Nephron progenitor cell (in vitro differentiated cells): ENCODE measurements around the gene RBMS2.

Source experiments
- DNase-seq: peaks from one replicate; pipeline ENCODE4 v3.0.0; 2021
- H3K27ac Mint-ChIP-seq: 2 replicates; pipeline ENCODE4 v1.8.0; 2021; ENCODE audit warnings: mild to moderate bottlenecking, moderate library complexity, mixed read lengths
- H3K27me3 Mint-ChIP-seq: 2 replicates; pipeline ENCODE4 v1.8.0; 2021; ENCODE audit warnings: mild to moderate bottlenecking, low read depth, mixed read lengths; ENCODE audit not compliant: poor library complexity
- H3K36me3 Mint-ChIP-seq: 2 replicates; pipeline ENCODE4 v1.8.0; 2021; ENCODE audit warnings: low read depth, mixed read lengths
- H3K4me1 Mint-ChIP-seq: 2 replicates; pipeline ENCODE4 v1.8.0; 2021; ENCODE audit warnings: mixed read lengths
- H3K4me3 Mint-ChIP-seq: 2 replicates; pipeline ENCODE4 v1.8.0; 2021; ENCODE audit warnings: mild to moderate bottlenecking, moderate library complexity, mixed read lengths
- H3K9me3 Mint-ChIP-seq: 2 replicates; pipeline ENCODE4 v1.8.0; 2021; ENCODE audit warnings: mild to moderate bottlenecking, moderate library complexity, mixed read lengths
- TF ChIP-seq, protein P1 (sequence below): fragments of 200-600 bp; sonication (generic); IDR thresholded peaks from 2 replicates; pipeline ENCODE4 v1.5.0; 2021; ENCODE audit warnings: antibody characterized with exemption

The RBMS2 gene

DNA sequence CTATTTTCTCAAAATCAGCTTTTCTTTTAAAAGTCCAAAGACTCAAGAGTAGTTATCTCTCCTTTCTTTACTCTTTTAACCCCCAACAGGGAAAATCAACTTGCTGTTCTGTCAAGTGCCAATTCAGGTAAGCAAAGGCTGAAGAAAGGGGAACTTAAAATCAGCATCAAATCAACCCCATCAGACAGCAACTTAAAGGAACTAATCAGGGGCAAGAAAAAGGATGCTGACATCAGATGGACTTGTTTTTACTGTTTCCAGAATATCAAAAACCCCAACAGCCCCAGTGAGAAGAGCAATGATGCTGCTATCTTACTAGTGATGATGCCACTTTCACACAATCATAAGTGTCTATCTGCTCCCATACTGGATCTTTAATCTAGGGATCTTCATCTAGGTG lies 105.1 kb downstream of the RBMS2 start:
- no peak overlapping the region for H3K27ac Mint-ChIP-seq

DNA sequence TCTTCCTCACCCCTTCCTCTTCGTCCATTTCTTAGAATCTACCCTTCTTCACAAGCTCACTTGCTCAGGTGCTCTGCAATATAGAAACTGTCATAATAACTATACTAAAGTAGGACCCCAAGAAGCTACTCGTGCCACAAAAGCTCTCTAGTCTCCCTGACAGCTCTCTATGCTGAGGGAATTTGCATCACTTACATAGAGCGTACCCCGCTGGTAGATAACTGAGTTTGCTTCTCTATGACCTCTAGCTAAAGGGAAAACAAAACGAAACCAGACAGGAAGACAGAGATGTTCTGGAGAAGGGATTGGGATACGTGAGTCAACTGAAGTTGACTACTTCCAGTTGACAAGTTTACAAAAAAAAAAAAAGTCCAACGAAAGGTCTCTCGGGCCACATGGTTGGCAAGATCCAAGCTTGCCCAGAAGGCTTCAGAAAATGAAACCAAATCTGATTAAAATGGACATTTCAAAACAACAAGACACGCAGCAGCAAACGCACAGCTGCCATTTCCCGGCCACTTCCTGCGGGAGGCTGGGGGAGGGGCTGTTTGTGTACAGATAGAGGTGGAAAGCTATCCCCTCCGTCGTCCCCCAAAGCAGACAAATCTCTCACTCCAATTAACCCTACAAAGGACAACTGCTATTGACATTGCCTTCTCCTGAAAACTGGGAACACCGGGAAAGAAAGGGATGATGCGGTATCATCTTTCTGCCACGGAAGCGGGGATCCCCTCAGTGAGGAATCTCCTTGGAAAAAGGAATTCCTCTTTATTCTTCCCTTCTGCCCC lies 107.2 kb downstream of the RBMS2 start:
- TF ChIP-seq, protein P1, sequence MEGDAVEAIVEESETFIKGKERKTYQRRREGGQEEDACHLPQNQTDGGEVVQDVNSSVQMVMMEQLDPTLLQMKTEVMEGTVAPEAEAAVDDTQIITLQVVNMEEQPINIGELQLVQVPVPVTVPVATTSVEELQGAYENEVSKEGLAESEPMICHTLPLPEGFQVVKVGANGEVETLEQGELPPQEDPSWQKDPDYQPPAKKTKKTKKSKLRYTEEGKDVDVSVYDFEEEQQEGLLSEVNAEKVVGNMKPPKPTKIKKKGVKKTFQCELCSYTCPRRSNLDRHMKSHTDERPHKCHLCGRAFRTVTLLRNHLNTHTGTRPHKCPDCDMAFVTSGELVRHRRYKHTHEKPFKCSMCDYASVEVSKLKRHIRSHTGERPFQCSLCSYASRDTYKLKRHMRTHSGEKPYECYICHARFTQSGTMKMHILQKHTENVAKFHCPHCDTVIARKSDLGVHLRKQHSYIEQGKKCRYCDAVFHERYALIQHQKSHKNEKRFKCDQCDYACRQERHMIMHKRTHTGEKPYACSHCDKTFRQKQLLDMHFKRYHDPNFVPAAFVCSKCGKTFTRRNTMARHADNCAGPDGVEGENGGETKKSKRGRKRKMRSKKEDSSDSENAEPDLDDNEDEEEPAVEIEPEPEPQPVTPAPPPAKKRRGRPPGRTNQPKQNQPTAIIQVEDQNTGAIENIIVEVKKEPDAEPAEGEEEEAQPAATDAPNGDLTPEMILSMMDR = no peak
- peak overlapping the region; percentile 96 for H3K4me3 Mint-ChIP-seq
- peaks cover 73% of the 10 kb centered on the region for H3K4me1 Mint-ChIP-seq
- DNase-seq = peak; percentile 61
- peaks cover 25% of the 10 kb centered on the region for H3K36me3 Mint-ChIP-seq
- H3K27me3 Mint-ChIP-seq = no peaks in the 10 kb centered on the region
- H3K27ac Mint-ChIP-seq = peak overlapping the region; percentile 86
- no peaks in the 10 kb centered on the region for H3K9me3 Mint-ChIP-seq

More for the DNA sequence above, 105.1 kb downstream of the RBMS2 start:
- TF ChIP-seq, protein P1 = no peak
- DNase-seq = no peak
- Mint-ChIP-seq H3K9me3 (no peaks in the 10 kb centered on the region), H3K36me3 (peaks cover 41% of the 10 kb centered on the region), H3K4me1 (peaks cover 64% of the 10 kb centered on the region), H3K27me3 (no peaks in the 10 kb centered on the region), H3K4me3 (no peak overlapping the region)

DNA sequence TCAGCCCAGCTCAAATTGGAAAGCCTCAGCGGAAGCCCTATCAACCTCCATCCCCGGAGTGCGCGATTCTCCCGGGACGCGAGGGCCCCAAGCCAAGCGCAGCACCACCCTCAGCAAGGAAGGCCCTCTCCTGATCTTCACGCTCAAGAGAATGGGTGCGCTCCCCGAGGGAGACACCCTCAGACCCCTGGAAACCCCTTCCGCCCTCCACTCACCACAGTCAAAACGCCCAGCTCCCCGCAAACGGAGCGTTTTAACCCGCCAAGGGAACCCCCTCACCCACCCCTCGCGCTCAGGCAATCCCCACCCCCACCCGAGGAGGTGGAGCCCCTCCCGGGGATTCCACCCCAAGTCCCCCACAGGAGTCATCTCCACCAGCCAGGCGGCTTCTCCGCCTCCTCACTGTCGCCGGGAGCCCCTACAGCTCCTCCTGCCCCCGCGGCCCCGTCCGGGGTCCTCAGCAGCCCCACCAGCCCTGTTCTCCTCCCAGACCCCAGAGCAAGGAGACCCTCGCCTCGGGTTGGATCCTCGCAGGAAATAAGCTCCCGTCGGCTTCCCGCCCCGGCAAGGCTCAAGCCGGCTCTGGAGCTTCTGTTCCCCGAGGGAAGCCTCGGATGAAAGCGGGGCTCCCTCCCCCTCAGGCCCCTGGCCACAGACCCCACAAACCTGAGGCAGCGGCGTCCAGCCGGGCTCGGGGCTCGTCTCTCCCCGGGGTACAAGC lies 108.0 kb downstream of the RBMS2 start:
- H3K36me3 Mint-ChIP-seq = peaks cover 17% of the 10 kb centered on the region
- no peaks in the 10 kb centered on the region for H3K9me3 Mint-ChIP-seq
- peak; percentile 41 for DNase-seq
- peak overlapping the region; percentile 96 for H3K4me3 Mint-ChIP-seq
- TF ChIP-seq, protein P1 = no peak
- H3K27ac Mint-ChIP-seq = peak overlapping the region; percentile 86
- H3K27me3 Mint-ChIP-seq = no peaks in the 10 kb centered on the region
- peaks cover 77% of the 10 kb centered on the region for H3K4me1 Mint-ChIP-seq

DNA sequence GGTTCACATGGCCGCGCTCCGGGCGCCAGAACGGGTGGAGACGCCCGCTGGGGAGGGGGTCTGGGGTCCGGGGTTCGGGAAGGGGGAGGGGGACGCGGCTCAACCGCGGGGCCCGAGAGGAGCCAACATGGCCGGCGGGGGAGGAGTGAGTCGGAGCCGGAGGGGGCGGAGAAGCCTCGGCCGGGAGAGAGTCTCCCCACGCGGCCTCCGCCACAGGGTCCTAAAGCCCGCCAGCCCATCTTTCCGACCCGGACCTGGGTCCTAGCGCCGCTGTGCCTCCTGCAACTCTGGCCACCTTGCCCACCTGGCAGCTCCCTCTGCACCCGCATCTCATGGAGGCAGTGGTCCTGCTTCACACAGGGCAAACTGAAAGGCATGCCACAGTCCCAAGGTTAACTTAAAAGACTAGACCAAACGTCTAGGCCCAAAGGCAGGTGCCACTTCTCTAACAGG lies 108.6 kb downstream of the RBMS2 start, which contains the start of gene BAZ2A:
TSS of gene BAZ2A (minus strand) at position 147 of the 453 bp plus-strand sequence. CDS start 12,796 bp downstream, outside the sequence.
- Mint-ChIP-seq H3K27ac (peak within 1 kb of the TSS; percentile 88), H3K4me3 (peak within 1 kb of the TSS; percentile 96), H3K4me1 (peaks cover 82% of the 10 kb centered on the region), H3K27me3 (no peaks in the 10 kb centered on the region), H3K36me3 (peaks cover 17% of the 10 kb centered on the region), H3K9me3 (no peaks in the 10 kb centered on the region)
- peak; percentile 88 for DNase-seq
- TF ChIP-seq, protein P1 = no peak

DNA sequence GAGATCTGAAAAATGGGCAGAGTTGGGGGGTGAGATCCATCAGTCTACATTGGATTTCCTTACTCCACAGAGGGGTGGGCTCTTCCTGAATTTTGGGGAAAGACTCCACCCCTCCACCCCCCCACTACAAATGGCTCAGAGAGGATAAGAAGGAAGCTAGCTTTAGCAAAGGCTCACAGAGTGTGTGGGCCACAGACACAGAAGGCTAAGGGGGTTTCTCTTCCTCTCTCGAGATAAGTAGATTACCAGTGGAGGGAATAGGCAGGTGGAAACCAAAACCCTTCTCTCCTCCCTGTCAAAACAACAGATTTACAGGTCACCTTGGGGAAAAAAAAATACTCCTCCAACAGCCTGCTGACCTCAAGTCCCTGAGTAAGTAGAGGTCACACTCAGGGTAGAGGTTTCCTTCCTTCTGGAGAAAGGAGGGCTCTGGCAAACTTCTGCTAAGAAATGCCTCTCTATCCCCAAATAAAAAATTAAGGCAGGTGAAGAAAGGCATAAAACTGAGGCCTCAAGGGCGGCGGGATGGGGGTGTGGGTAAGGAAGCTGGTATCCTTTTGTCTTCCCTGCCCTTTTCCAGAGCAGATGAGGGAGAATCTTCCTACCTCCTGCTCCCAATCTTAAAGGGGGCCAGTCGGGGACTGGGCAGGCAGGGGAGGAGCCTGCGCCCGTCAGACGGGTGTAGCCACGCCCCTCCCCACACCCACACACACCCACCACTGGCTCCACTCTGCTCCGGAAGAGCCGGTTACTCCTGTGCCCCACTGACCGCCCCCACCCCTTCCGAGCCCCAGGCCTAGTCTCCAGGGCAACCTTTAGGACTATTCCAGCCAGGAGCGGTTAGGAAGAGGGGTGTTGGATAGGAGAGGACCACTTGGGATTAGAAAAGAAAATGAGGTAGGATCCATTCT lies 110.4 kb downstream of the RBMS2 start:
- H3K27ac Mint-ChIP-seq = peak overlapping the region; percentile 89

More for the DNA sequence above, 110.4 kb downstream of the RBMS2 start:
- Mint-ChIP-seq H3K27me3 (no peaks in the 10 kb centered on the region), H3K4me1 (peaks cover 88% of the 10 kb centered on the region), H3K9me3 (no peaks in the 10 kb centered on the region), H3K4me3 (peak overlapping the region; percentile 96), H3K36me3 (peaks cover 4% of the 10 kb centered on the region)
- peak; percentile 79 for DNase-seq
- TF ChIP-seq, protein P1 = no peak
